H1 (cell line): ENCODE measurements around the gene NME4. TPM values are rescaled to one million over a fixed set of nuclear protein-coding genes. Genes with fewer than 3 reads are reported as not detected.

Source experiments
- BACH1 ChIP-seq: IDR thresholded peaks from 2 replicates; pipeline ENCODE4 v1.6.1; 2012; ENCODE audit warnings: low read length, improper control_type of control experiment
- BRCA1 ChIP-seq: IDR thresholded peaks from 2 replicates; pipeline ENCODE4 v1.6.1; 2012; ENCODE audit warnings: low read depth, low read length, improper control_type of control experiment
- CREB1 ChIP-seq: IDR thresholded peaks from 2 replicates; pipeline ENCODE4 v1.6.1; 2012; ENCODE audit warnings: inconsistent platforms
- EZH2 ChIP-seq: fragments of 200-600 bp; sonication (generic); IDR thresholded peaks from 2 replicates; pipeline ENCODE4 v1.7.1; 2012; ENCODE audit warnings: low read depth, mild to moderate bottlenecking, moderate library complexity, low read length, inconsistent platforms; ENCODE audit not compliant: severe bottlenecking
- JUN ChIP-seq: IDR thresholded peaks from 2 replicates; pipeline ENCODE4 v1.6.1; 2011; ENCODE audit warnings: low read depth, mild to moderate bottlenecking, improper control_type of control experiment, low read length
- NANOG ChIP-seq: IDR thresholded peaks from 2 replicates; pipeline ENCODE4 v1.6.1; 2011; ENCODE audit warnings: low read length, low read depth, mild to moderate bottlenecking, inconsistent platforms; ENCODE audit not compliant: insufficient read depth, poor library complexity, severe bottlenecking
- POLR2A ChIP-seq, 2 experiments: IDR thresholded peaks; 1 replicate in 1 of 2; 2 replicates in 1 of 2; pipeline ENCODE4 v1.6.1; 2011; ENCODE audit warnings: low read depth in 2 of 2, low read length in 2 of 2, mild to moderate bottlenecking in 2 of 2; ENCODE audit errors: control extremely low read depth in 1 of 2
- POU5F1 ChIP-seq: IDR thresholded peaks from 2 replicates; pipeline ENCODE4 v1.6.1; 2011; ENCODE audit warnings: low read depth, mild to moderate bottlenecking, low read length, moderate library complexity
- SP2 ChIP-seq: IDR thresholded peaks from 2 replicates; pipeline ENCODE4 v1.6.1; 2012; ENCODE audit warnings: mild to moderate bottlenecking, low read length, inconsistent platforms
- SRF ChIP-seq: IDR thresholded peaks from 2 replicates; pipeline ENCODE4 v1.6.1; 2011; ENCODE audit warnings: mild to moderate bottlenecking, low read depth, low read length, moderate library complexity
- polyA plus RNA-seq, 7 experiments: library from polyadenylated mRNA; depleted of rRNA in 3 of 7; stranded (reverse) in 5 of 7; unstranded in 2 of 7; fragments of >200 nt in 5 of 7; fragments of 200-250 nt in 2 of 7; gene quantifications; 1 replicate in 5 of 7; 2 replicates in 1 of 7; 4 replicates in 1 of 7; pipeline versions ENCODE4 v1.2.1 to v1.2.3, GENCODE V29; 2011 to 2013; ENCODE audit warnings: missing spikeins in 2 of 7, mixed read lengths in 2 of 7
- total RNA-seq: library from RNA; stranded (reverse); fragmentation: NEBNext Ultra II Directional; extraction: Animal tissue kit (Norgen Biotek cat#: 25700); gene quantifications from 2 replicates; pipeline ENCODE4 v1.2.1, GENCODE V29; 2021
- TF ChIP-seq, protein P1 (sequence below): fragments of 300-600 bp; sonication (generic); IDR thresholded peaks from 2 replicates; pipeline ENCODE4 v1.7.1; 2012; ENCODE audit warnings: low read length, moderate library complexity, mild to moderate bottlenecking, inconsistent platforms; ENCODE audit not compliant: insufficient replicate concordance
- TF ChIP-seq, protein P2 (sequence below): IDR thresholded peaks from 2 replicates; pipeline ENCODE4 v1.6.1; 2011; ENCODE audit warnings: low read depth, mild to moderate bottlenecking, low read length; ENCODE audit not compliant: insufficient read depth

NME4 gene
- total and polyA plus RNA-seq, 2 of the 8 experiments (the other 6 are each of a cell fraction or from before 2014, with no cell fraction given), result 408 to 863 TPM

DNA sequence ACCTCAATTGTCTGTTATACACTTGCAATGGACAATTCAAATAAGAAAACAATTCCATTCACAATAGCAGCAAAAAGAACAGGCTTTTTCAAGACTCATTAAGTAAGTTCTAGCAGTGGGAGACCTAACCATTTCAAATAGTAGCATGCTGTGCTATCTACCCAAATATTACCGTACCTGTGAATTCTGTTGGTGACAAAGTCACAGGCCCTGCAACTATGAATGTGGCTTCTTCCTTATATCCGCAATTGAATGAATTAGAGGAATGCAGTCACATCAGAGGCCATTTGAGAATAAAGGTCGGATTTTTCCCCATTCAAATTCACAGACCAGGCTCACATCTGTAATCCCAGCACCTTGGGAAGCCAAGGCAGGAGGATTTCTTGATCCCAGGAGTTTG, 800 bp upstream of the NME4 start (continued):
- TF ChIP-seq, protein P1, sequence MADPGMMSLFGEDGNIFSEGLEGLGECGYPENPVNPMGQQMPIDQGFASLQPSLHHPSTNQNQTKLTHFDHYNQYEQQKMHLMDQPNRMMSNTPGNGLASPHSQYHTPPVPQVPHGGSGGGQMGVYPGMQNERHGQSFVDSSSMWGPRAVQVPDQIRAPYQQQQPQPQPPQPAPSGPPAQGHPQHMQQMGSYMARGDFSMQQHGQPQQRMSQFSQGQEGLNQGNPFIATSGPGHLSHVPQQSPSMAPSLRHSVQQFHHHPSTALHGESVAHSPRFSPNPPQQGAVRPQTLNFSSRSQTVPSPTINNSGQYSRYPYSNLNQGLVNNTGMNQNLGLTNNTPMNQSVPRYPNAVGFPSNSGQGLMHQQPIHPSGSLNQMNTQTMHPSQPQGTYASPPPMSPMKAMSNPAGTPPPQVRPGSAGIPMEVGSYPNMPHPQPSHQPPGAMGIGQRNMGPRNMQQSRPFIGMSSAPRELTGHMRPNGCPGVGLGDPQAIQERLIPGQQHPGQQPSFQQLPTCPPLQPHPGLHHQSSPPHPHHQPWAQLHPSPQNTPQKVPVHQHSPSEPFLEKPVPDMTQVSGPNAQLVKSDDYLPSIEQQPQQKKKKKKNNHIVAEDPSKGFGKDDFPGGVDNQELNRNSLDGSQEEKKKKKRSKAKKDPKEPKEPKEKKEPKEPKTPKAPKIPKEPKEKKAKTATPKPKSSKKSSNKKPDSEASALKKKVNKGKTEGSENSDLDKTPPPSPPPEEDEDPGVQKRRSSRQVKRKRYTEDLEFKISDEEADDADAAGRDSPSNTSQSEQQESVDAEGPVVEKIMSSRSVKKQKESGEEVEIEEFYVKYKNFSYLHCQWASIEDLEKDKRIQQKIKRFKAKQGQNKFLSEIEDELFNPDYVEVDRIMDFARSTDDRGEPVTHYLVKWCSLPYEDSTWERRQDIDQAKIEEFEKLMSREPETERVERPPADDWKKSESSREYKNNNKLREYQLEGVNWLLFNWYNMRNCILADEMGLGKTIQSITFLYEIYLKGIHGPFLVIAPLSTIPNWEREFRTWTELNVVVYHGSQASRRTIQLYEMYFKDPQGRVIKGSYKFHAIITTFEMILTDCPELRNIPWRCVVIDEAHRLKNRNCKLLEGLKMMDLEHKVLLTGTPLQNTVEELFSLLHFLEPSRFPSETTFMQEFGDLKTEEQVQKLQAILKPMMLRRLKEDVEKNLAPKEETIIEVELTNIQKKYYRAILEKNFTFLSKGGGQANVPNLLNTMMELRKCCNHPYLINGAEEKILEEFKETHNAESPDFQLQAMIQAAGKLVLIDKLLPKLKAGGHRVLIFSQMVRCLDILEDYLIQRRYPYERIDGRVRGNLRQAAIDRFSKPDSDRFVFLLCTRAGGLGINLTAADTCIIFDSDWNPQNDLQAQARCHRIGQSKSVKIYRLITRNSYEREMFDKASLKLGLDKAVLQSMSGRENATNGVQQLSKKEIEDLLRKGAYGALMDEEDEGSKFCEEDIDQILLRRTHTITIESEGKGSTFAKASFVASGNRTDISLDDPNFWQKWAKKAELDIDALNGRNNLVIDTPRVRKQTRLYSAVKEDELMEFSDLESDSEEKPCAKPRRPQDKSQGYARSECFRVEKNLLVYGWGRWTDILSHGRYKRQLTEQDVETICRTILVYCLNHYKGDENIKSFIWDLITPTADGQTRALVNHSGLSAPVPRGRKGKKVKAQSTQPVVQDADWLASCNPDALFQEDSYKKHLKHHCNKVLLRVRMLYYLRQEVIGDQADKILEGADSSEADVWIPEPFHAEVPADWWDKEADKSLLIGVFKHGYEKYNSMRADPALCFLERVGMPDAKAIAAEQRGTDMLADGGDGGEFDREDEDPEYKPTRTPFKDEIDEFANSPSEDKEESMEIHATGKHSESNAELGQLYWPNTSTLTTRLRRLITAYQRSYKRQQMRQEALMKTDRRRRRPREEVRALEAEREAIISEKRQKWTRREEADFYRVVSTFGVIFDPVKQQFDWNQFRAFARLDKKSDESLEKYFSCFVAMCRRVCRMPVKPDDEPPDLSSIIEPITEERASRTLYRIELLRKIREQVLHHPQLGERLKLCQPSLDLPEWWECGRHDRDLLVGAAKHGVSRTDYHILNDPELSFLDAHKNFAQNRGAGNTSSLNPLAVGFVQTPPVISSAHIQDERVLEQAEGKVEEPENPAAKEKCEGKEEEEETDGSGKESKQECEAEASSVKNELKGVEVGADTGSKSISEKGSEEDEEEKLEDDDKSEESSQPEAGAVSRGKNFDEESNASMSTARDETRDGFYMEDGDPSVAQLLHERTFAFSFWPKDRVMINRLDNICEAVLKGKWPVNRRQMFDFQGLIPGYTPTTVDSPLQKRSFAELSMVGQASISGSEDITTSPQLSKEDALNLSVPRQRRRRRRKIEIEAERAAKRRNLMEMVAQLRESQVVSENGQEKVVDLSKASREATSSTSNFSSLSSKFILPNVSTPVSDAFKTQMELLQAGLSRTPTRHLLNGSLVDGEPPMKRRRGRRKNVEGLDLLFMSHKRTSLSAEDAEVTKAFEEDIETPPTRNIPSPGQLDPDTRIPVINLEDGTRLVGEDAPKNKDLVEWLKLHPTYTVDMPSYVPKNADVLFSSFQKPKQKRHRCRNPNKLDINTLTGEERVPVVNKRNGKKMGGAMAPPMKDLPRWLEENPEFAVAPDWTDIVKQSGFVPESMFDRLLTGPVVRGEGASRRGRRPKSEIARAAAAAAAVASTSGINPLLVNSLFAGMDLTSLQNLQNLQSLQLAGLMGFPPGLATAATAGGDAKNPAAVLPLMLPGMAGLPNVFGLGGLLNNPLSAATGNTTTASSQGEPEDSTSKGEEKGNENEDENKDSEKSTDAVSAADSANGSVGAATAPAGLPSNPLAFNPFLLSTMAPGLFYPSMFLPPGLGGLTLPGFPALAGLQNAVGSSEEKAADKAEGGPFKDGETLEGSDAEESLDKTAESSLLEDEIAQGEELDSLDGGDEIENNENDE, result no peak
- no peak for TF ChIP-seq JUN
- no peak for TF ChIP-seq EZH2
- TF ChIP-seq SP2, result no peak
- TF ChIP-seq, protein P2, sequence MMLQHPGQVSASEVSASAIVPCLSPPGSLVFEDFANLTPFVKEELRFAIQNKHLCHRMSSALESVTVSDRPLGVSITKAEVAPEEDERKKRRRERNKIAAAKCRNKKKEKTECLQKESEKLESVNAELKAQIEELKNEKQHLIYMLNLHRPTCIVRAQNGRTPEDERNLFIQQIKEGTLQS, result no peak
- TF ChIP-seq SRF, result no peak
- TF ChIP-seq BRCA1, result no peak
- no peak for TF ChIP-seq CREB1
- no peak for TF ChIP-seq POU5F1
- no peak for TF ChIP-seq BACH1
- no peak for TF ChIP-seq POLR2A (IDR thresholded peaks at IDR 0.05; ENCODE audit: control extremely low read depth in 1 of 2, low read depth in 2 of 2, low read length in 2 of 2)
- TF ChIP-seq NANOG, result no peak
